HG02943 (cell line): ENCODE measurements around the gene C1QTNF9.
"Not testable (repeated sequence)": the region's sequence is repeated elsewhere in the genome, so short reads cannot be mapped to it uniquely, and the experiment has no call there.

Experiments
- ATAC-seq: cut with Tn5 transposase; IDR thresholded peaks from one replicate; pipeline ENCODE4 v1.9.1; 2021; ENCODE audit warnings: mild to moderate bottlenecking, low read depth, moderate library complexity; ENCODE audit not compliant: unreplicated experiment

C1QTNF9 gene

DNA sequence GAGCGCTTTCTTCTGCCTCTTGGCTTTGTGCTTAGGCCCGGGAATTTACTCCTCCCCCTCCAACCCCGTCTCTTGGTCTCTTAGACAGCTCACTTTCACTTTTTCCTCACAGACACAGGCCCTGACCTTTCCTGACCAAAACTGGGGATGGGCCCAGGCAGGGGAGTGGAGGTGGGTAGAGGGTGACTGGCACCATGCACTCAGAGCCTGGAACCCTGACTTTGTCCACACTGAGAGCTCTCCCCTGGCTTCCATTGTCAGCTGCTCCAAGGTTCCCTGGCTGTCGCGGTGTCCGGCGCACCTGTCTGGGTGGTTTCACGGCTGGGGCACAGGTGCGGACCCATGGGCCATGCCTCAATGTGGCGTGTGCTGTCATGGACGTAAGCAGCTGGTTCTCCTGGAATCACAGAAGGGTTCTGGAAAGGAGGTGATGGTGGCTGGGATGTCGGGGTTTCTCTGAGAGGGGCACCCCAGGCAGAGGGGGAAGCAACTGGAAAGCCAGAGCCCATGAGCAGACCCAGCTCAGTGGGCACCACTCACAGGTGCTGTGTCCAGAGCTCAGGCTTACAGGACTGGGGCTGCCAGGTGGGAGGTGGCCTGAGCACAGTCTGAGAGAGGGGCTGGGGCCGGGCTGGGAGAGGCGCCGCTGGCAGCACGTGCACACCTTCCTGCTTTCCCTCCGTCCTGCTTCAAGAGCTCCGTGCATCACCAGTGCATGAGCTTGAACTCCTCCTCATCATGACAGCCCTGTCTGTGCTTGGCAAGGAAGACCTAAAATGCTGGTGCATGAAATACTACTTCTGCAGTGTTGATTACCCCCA is 28.0 kb upstream of the C1QTNF9 start:
- ATAC-seq: no peak

DNA sequence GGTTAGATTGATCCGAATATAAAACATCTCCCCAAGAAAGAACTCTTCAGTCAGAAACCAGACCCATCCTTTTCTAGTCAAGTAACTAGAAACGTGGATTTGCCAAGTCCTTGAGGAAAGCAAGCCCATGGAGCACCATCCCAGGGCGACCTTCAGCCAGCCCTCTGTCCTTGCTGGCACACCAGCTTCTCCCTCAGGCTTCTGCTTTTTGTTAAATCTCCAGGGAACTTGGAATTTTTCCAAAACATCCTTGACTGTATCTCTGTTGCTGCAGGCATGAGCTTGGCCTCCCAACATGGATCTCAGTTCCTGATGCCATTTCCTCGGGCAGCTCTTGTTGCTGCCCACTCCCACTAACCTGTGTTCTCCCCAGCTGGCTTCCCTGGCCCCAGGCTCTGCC is 27.1 kb upstream of the C1QTNF9 start:
- ATAC-seq: no peak

DNA sequence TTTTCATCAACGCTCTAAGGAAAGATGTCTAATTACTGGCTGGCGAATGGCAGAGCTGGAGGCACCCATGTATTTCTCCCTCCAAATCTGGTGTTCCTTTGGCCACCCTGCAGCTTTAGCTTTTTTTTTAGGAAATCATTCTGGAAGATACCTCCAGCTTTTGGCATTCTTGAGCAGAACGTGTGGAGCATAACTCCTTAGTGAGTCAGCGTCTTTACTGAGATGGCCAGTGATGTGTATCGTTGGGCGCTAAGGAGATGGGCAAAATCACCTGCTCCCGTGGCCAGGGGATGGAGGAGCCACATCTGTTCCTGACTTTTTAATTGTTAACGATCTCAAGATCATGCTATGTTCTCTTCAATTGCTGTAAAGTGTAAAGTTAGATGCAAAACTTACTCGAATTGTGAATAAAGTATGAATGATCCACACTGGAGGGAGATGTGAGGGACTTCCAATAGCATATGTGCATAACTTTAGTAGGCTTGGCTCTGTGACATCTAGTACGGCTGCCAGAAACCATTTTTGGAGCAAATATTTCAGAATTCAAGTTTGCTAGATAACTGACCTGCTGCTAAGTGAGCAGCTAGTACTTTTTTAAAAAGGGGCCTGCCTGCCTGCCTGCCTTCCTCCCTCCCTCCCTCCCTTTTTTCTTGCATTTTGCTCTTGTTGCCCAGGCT is 24.4 kb upstream of the C1QTNF9 start:
- no peak for ATAC-seq

DNA sequence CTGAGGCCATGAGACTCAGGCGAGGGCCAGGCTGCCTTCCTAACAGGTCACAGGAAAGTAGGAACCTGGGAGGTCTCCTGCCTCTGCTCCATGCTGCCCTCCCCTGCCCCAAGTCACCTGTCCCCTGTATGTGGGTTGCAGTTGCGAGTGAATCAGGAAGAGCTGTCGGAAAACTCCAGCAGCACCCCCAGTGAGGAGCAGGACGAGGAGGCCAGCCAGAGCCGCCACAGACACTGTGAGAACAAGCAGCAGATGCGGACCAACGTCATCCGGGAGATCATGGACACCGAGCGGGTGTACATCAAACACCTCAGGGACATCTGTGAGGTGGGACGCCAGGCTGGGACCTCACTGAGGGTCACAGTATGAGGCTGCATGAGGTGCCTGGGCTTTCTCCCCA is 22.8 kb upstream of the C1QTNF9 start:
- no peak for ATAC-seq

DNA sequence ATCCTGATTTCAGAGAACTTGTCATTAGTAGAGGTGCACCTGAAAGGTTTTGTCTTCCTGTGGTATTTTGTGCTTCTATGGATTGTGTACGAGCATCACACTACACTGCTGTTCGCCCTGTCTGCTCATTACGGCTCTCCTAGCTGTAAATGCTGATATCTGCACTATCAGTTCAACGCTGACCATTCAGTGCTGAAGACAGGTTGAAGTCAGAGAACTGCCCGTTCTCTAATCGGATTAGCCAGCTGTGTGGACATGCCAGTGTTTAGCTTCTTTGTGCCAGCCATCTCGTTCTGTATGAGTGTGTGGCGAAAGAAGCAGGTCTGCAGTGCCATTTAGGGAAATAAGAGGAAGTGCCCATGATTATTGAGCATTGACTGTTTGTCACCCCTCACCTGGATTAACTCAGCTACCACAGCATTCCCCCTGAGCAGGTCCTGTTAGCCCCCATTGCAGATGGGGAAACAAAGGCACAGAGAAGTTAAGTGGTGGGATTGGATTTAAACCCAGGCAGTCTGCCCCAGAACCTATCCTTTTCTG is 21.6 kb upstream of the C1QTNF9 start:
- no peak for ATAC-seq

DNA sequence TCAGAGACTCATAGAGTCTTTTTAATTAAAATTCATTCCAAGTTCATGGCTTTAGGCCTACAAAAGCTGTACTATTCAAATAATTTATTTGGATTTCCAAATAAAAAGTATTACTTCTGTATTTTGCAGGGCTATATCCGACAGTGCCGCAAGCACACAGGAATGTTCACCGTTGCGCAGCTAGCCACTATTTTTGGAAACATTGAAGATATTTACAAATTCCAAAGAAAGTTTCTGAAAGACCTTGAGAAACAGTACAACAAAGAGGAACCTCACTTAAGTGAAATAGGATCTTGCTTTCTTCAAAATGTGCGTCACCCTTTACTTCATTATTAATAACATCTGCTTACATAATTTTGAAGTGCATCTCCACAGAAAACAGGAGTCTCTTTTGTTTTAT is 20.5 kb upstream of the C1QTNF9 start:
- no peak for ATAC-seq

DNA sequence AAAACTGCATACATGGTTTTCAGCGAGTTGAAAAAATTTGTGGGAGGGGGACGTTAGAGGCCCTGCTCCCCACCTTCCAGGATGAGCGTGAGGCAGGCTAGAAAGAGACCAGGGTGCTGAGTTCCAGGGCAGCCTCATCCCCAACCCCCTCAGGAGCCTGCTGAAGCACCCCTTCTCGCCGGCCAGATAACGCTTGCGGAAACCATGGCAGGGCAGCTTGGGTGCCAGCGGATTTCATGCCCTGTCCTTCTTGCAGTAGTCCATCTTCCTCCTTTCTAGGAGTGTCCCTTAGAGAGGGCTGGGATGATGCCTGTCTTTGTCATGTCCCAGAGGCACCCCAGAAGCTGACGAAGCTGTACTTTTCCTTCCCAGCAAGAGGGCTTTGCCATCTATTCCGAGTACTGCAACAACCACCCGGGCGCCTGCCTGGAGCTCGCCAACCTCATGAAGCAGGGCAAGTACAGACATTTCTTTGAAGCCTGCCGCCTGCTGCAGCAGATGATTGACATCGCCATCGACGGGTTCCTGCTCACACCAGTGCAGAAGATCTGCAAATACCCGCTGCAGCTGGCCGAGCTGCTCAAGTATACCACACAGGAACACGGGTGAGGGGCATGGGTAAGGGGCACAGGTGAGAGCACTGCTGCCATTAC is 19.0 kb upstream of the C1QTNF9 start:
- ATAC-seq: no peak

DNA sequence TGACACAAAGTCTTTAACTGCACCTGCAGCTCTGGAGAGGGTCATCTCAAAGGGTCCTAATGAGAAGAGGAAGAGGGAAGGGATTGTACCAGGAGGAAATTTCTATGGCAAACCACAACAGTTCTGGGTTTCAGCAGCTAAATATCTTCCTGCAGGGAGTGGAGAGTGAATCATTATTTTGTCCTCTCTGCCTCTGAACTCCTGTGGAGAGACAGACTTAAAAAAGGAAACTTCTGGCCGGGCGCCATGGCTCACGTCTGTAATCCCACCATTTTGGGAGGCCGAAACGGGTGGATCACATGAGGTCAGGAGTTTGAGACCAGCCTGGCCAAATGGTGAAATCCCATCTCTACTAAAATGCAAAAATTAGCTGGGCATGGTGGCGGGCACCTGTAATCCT is 16.9 kb upstream of the C1QTNF9 start:
- ATAC-seq: no peak

DNA sequence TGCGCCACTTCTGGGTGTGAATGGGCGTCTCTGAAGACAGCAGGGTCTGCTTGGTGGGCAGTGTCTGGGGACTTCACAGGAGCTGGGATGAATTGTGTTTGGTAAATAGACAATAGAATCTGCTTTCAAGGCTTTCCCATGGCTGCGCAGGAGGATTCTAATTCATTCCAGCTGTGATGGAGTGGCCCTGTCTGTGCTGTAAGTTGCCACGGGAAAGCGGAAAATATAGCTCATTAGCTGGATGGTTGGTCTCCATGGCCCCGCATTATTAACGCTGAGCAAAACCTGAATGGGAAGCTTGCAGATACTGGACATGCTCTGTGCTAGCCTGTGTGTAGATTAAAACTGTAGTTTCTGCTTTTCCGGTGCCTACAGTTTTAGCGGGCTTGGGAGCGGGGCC is 15.6 kb upstream of the C1QTNF9 start:
- ATAC-seq: no peak

DNA sequence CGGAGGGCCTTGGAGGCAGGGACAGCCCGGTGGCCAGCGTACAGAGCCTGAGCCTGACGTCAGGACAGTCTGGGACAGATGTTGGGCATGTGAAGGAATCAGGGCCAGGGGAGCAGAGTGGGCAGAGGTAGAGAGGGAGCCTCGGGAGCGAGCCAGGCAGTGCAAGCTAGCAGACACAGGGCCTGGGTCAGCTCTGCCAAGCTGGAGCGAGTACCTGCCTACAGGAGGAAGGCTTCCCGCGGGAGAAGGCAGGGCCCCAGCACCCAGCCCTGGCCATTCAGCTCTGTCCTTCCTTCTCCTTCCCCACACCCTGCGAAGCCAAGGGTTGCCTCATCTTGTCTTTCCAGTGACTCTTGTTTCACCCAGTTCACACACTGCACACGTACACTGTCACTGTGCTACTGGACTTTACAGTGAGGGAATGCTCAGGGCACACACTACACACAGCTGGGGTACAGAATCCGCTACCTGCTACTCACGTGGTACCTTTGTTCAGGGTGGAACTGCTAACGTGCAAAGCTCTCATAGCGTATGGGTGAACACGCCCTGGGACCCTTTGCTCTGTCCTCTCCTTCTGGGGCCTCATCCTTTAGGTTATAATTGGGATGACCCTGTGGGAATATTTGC is 9.8 kb upstream of the C1QTNF9 start:
- ATAC-seq: no peak

DNA sequence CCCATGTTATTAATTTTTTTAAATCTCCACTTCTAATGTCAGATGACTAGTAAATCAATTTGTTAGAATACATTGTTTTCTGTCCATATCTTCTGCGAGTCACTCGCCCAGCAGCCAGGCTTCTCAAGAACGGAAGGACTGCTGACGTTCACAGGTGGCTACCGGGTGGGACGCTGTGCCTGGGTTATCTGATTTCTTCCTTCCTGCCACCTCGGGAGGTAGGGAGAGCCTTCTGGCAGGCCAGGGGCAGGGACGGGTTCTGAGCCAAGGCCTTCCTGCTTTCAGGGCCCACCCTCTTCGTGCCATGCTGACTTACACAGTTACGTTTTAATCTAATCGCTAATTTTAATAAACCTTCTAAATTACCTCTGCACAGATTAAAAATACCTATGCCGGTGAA is 7.9 kb upstream of the C1QTNF9 start:
- ATAC-seq: no peak

DNA sequence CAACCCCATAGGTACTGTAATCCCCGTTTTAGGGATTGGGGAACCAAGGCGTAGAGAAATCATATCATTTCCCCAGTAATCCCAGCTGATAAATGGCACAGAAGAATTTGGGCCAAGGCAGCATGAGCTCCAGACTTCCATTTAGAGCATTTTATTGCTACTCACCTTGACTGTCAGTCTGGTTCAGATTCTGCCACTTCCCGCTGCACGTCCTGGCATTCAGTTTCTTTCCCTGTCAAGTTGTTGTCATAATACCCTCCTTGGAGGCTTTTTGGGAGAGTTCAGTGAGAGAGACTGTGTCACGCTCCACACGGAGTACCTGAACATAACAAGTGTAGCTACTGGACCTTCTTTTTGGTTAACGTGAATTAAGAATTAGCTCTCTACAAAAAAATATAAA is 7.5 kb upstream of the C1QTNF9 start:
- no peak for ATAC-seq

DNA sequence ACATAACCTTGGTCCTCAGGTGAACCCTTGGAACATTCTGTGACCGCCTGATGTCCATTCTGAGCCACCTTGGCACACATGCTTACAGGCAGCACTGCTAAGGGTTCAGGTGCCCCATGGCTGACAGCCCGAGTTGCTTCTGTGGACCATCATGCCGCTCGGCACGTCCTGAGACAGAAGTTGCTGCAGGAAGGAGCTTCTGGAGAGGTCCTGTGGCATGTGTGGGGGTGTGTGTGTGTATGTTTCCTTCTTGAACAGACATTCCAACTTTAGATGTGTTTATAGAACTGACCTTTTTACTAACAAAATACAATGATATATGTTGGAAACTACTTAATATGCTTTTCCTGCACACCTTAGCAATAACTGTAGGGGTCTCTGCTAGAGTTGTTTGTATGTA is 4.8 kb upstream of the C1QTNF9 start:
- ATAC-seq: no peak

DNA sequence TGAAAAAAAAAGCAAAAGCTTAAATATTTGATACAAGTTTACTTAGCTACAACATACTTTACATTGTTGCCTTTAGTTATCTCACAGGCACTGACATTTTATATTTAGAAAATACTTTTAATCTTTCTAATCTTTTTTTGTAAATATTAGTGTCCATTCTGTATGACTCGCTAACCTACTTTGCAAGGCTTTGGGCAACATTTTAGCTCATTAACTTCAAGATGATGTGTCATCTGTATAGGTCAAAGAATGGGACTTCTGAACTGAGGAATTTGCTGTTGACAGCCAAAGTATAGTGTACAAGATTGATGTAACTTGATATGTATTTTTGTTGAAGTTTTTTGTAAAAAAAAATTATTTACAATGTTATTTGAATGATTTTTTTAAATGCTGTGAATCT is 2.7 kb upstream of the C1QTNF9 start:
- ATAC-seq: no peak

DNA sequence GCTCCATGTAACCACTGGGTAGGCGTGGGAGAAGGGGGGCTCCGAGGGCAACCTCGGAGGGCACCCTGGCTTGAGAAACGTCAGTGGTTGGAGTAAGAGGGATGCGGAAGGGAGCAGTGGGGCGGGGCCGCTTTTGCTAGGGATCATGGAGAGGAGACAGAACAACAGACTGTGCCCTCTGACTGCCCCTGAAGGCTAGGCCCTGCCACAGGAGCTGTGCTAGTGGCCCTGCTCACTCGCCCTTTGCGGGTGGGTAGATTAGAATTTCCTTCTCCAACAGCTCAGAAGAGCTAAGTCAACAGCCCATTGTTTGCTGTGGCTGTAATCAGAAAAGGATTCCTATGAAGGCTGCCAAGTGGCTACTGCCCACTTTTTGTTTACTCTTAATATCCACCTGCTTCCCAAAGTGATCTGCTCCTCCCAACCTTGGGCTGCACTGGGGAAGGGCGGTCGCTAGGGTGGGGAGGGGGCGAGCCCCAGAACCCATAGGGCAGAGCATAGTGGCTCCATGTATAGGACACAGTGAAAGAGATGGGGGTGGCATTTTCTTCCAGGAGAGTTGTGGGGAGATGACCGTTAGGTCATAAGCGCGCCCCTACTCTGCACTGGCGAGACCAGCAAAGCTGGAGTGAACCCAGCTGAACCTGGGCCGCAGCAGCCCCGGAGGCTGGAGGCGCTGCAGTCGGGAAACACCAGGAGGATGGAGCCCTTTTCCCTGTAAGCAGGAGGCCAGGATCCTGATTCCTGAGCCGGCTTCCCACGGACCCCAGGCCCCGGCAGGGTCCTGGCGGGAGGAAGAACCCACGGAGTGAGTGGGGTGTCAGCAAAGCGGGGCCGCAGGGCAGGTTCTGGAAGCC is 1.9 kb upstream of the C1QTNF9 start:
- no peak for ATAC-seq

DNA sequence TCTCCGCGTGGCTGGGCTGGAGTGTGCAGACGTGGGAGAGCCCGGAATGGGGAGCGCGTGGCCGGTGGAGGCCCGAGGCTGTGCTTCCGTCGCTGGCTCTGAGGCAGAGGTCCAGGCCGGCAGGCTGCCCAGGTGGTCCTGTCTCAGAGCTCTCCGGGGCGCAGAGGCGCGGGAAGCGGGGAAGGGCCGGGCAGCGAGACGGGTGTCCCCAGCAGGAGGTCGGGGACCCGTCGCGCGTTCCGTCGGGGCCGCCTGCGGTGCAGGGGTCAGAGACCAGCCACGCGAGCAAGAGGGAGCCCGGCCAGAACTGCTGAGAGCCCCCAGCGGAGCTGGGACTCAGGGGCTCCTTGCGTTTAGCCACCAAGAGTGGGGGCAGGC is 1.3 kb upstream of the C1QTNF9 start:
- no peak for ATAC-seq

DNA sequence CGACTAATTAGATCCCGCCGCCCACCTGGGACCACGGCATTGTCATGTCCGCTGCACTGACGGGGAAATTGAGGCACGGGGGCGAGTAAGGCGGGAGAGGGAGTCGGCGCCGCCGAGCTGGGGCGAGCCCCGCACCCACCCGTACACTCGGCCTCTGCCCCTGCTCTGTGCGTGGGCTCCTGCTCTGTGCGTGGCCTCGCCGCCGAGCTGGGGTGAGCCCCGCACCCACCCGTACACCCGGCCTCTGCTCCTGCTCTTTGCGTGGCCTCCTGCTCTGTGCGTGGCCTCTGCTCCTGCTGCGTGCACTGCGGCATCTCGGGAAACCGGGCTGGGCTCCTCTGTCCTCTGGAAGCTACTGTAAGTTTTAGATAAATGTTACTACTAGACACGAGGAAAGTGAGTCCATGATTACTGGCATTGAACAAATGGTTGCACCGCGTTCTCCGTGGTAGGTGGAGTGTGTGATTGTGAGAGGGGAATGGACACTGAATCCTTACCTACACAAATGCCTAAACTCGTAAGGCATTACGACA is 826 bp upstream of the C1QTNF9 start:
- ATAC-seq: no peak

DNA sequence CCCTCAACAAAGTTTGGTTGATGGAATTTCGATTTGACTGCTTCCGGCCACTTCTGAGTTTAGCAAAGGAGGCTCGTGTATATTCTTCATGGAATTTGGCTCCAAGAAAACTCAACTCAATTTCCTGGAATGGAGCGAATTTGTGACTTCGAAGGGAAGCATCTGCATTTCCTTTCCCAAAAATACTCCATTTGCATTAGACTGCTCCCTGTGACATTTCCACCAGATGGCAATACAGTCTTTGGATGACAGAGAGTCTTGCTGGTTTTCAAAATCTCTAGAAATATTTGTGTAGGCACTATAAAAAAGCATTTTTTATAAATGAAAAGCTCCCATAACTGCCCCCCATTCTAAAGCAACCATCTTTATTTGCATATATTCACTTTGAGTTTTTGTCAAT is 4.1 kb downstream of the C1QTNF9 start:
- ATAC-seq: no peak

DNA sequence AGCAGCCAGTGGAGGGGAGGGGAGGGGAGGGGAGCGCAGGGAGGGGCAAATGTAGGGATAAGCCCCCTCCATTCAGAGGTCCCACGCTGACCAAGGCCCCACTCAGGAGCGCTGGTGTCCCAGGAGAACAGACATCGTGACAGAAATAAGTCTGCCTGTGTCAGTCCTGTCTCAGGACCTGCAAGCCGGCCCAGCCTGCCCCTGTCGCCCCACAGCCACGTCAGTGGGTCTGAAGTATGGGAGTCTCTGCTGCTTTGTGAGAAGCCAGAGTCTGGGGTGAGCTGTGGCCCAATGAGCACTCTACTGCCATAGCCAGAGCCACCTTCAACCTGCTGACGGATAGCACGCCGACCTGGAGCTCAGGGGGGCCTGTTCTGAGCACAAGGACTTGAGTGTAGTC is 8.5 kb downstream of the C1QTNF9 start:
- not testable (repeated sequence) for ATAC-seq

DNA sequence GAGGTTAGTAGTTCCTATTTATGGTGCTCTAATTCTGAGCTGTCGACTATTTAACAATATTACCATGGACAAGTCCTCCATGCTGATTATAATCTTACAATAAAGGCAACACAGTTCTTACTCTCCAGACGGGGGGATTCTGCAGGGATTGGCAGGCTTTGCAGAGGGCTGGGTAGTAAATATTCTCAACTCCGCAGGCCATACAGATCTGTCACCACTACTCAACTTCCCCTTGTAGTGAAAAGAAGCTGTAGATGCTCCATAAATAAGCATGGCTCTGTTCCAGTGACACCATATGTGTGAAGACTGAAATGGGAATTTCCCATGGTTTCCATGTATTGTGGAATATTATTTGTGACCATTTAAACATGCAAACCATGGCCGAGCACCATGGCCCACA is 9.5 kb downstream of the C1QTNF9 start:
- not testable (repeated sequence) for ATAC-seq
